WTC11 (cell line): ENCODE data around the gene ASB17. TPM values are rescaled to one million over a fixed set of nuclear protein-coding genes. Genes with fewer than 3 reads are reported as not detected.

Experiments used
- ATAC-seq: fragments of 200-7000 bp; cut with Tn5 transposase; 2 replicates; pipeline ENCODE4 v1.10.0; 2021; ENCODE audit warnings: mild to moderate bottlenecking, moderate library complexity
- CTCF ChIA-PET: fragments of 300-600 bp; sonication (Branson Sonifier 250); formaldehyde crosslinking; loops from one replicate; lab custom pipeline; 2021; ENCODE audit warnings: antibody characterized with exemption; lab: Charles Lee
- POLR2A ChIA-PET: fragments of 350-600 bp; sonication (Branson Sonifier 250); formaldehyde crosslinking; loops from one replicate; lab custom pipeline; 2021; ENCODE audit warnings: antibody characterized with exemption; lab: Charles Lee
- DNase-seq: peaks from one replicate; pipeline ENCODE4 v3.0.0; 2021; ENCODE audit warnings: low spot score
- H3K27ac Mint-ChIP-seq: 2 replicates; pipeline ENCODE4 v1.8.0; 2021; ENCODE audit warnings: mixed read lengths
- H3K27me3 Mint-ChIP-seq: 2 replicates; pipeline ENCODE4 v1.8.0; 2021; ENCODE audit warnings: low read depth, mild to moderate bottlenecking, moderate library complexity, mixed read lengths
- H3K36me3 Mint-ChIP-seq: 2 replicates; pipeline ENCODE4 v1.8.0; 2021; ENCODE audit warnings: mixed read lengths
- H3K4me1 Mint-ChIP-seq: 2 replicates; pipeline ENCODE4 v1.8.0; 2022; ENCODE audit warnings: mixed read lengths
- H3K4me3 Mint-ChIP-seq: 2 replicates; pipeline ENCODE4 v1.8.0; 2021; ENCODE audit warnings: mild to moderate bottlenecking, moderate library complexity, mixed read lengths
- H3K9me3 Mint-ChIP-seq: 2 replicates; pipeline ENCODE4 v1.8.0; 2021; ENCODE audit warnings: mixed read lengths
- ATF1 ChIP-seq: sonication (generic); formaldehyde crosslinking; IDR thresholded peaks from 2 replicates; pipeline ENCODE4 v1.8.1; 2023; ENCODE audit warnings: mild to moderate bottlenecking, moderate library complexity, missing genetic modification reagents
- CREB1 ChIP-seq: sonication (generic); formaldehyde crosslinking; IDR thresholded peaks from 2 replicates; pipeline ENCODE4 v1.8.0; 2023; ENCODE audit warnings: mild to moderate bottlenecking, missing genetic modification reagents
- ETV6 ChIP-seq: sonication (generic); formaldehyde crosslinking; IDR thresholded peaks from 2 replicates; pipeline ENCODE4 v1.8.1; 2022; ENCODE audit warnings: mild to moderate bottlenecking, missing genetic modification reagents
- GTF2I ChIP-seq: fragments of 250-450 bp; sonication (Bioruptor Pico); conservative IDR thresholded peaks from 2 replicates; pipeline ENCODE4 v1.4.0; 2021; ENCODE audit warnings: mild to moderate bottlenecking
- IRF2 ChIP-seq: sonication (generic); formaldehyde crosslinking; IDR thresholded peaks from 2 replicates; pipeline ENCODE4 v1.8.0; 2022; ENCODE audit warnings: low read depth, missing genetic modification reagents, borderline replicate concordance
- MXD4 ChIP-seq: fragments of 250-450 bp; sonication (Bioruptor Pico); IDR thresholded peaks from 2 replicates; pipeline ENCODE4 v1.8.0; 2021; ENCODE audit warnings: mild to moderate bottlenecking, moderate library complexity, borderline replicate concordance
- MYBL2 ChIP-seq: sonication (generic); formaldehyde crosslinking; IDR thresholded peaks from 2 replicates; pipeline ENCODE4 v1.8.1; 2023; ENCODE audit warnings: mild to moderate bottlenecking, moderate library complexity, missing genetic modification reagents
- NFATC4 ChIP-seq: fragments of 250-450 bp; sonication (Bioruptor Pico); IDR thresholded peaks from 2 replicates; pipeline ENCODE4 v1.9.0; 2021; ENCODE audit warnings: mild to moderate bottlenecking
- RELA ChIP-seq: sonication (generic); formaldehyde crosslinking; IDR thresholded peaks from 2 replicates; pipeline ENCODE4 v1.8.1; 2022; ENCODE audit warnings: missing genetic modification reagents, mild to moderate bottlenecking, borderline replicate concordance
- TCF7 ChIP-seq: sonication (generic); formaldehyde crosslinking; IDR thresholded peaks from 2 replicates; pipeline ENCODE4 v1.8.0; 2022; ENCODE audit warnings: mild to moderate bottlenecking, low read depth, missing genetic modification reagents, moderate library complexity
- ZNF138 ChIP-seq: sonication (generic); formaldehyde crosslinking; conservative IDR thresholded peaks from 2 replicates; pipeline ENCODE4 v1.8.1; 2022; ENCODE audit warnings: mild to moderate bottlenecking, moderate library complexity, missing genetic modification reagents
- ZNF232 ChIP-seq: sonication (generic); formaldehyde crosslinking; IDR thresholded peaks from 2 replicates; pipeline ENCODE4 v1.8.0; 2022; ENCODE audit warnings: mild to moderate bottlenecking, missing genetic modification reagents
- ZNF263 ChIP-seq: sonication (generic); formaldehyde crosslinking; IDR thresholded peaks from 2 replicates; pipeline ENCODE4 v1.8.1; 2022; ENCODE audit warnings: low read depth, mild to moderate bottlenecking, moderate library complexity, missing genetic modification reagents
- ZNF396 ChIP-seq: fragments of 250-450 bp; sonication (Bioruptor Pico); IDR thresholded peaks from 2 replicates; pipeline ENCODE4 v1.8.0; 2021; ENCODE audit warnings: mild to moderate bottlenecking, moderate library complexity, borderline replicate concordance
- ZNF671 ChIP-seq: fragments of 250-450 bp; sonication (Bioruptor Pico); IDR thresholded peaks from 2 replicates; pipeline ENCODE4 v1.8.0; 2021; ENCODE audit warnings: mild to moderate bottlenecking
- total RNA-seq: library from RNA; stranded (reverse); gene quantifications from 3 replicates; pipeline ENCODE4 v1.2.3, GENCODE V29; 2021
- TF ChIP-seq, protein P1 (sequence below): fragments of 250-450 bp; sonication (Bioruptor Pico); IDR thresholded peaks from 2 replicates; pipeline ENCODE4 v1.9.0; 2021; ENCODE audit warnings: mild to moderate bottlenecking
- TF ChIP-seq, protein P2 (sequence below): fragments of 200-600 bp; IDR thresholded peaks from 2 replicates; pipeline ENCODE4 v1.8.0; 2022; ENCODE audit warnings: antibody characterized with exemption
- TF ChIP-seq, protein P3 (sequence below): fragments of 250-450 bp; sonication (Bioruptor Pico); IDR thresholded peaks from 2 replicates; pipeline ENCODE4 v1.9.0; 2021; ENCODE audit warnings: moderate library complexity, mild to moderate bottlenecking, inconsistent platforms, borderline replicate concordance
- TF ChIP-seq, protein P4 (sequence below): sonication (generic); formaldehyde crosslinking; IDR thresholded peaks from 2 replicates; pipeline ENCODE4 v1.8.0; 2023; ENCODE audit warnings: missing genetic modification reagents, mild to moderate bottlenecking, borderline replicate concordance
- TF ChIP-seq, protein P5 (sequence below): sonication (generic); formaldehyde crosslinking; IDR thresholded peaks from 2 replicates; pipeline ENCODE4 v1.8.0; 2022; ENCODE audit warnings: missing genetic modification reagents

Gene ASB17
- total RNA-seq, 1 experiment from 2014 or later: not detected

DNA sequence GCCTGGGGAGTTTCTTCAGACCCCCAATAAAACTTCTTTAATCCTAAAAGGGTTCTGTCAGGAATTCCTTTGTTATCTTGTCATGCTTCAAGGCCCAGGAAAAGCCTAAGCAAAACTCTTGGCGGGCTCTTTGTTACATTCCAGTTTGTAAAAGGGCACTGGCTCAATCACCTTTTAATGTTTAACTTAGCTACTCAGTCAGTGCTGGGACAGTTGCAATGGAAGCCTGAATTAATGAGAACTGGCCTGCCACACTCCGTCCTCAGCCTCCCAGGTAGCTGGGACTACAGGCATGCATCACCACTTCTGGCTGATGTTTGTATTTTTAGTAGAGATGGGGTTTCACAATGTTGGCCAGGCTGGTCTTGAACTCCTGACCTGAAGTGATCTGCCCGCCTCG lies 21.3 kb upstream of the ASB17 start (continued):
- TF ChIP-seq, protein P1, sequence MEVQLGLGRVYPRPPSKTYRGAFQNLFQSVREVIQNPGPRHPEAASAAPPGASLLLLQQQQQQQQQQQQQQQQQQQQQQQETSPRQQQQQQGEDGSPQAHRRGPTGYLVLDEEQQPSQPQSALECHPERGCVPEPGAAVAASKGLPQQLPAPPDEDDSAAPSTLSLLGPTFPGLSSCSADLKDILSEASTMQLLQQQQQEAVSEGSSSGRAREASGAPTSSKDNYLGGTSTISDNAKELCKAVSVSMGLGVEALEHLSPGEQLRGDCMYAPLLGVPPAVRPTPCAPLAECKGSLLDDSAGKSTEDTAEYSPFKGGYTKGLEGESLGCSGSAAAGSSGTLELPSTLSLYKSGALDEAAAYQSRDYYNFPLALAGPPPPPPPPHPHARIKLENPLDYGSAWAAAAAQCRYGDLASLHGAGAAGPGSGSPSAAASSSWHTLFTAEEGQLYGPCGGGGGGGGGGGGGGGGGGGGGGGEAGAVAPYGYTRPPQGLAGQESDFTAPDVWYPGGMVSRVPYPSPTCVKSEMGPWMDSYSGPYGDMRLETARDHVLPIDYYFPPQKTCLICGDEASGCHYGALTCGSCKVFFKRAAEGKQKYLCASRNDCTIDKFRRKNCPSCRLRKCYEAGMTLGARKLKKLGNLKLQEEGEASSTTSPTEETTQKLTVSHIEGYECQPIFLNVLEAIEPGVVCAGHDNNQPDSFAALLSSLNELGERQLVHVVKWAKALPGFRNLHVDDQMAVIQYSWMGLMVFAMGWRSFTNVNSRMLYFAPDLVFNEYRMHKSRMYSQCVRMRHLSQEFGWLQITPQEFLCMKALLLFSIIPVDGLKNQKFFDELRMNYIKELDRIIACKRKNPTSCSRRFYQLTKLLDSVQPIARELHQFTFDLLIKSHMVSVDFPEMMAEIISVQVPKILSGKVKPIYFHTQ (CRISPR knock-in tag): no peak
- TF ChIP-seq ZNF263 (CRISPR knock-in tag) (no peak), TCF7 (CRISPR knock-in tag) (no peak), ZNF232 (CRISPR knock-in tag) (no peak)
- TF ChIP-seq, protein P2, sequence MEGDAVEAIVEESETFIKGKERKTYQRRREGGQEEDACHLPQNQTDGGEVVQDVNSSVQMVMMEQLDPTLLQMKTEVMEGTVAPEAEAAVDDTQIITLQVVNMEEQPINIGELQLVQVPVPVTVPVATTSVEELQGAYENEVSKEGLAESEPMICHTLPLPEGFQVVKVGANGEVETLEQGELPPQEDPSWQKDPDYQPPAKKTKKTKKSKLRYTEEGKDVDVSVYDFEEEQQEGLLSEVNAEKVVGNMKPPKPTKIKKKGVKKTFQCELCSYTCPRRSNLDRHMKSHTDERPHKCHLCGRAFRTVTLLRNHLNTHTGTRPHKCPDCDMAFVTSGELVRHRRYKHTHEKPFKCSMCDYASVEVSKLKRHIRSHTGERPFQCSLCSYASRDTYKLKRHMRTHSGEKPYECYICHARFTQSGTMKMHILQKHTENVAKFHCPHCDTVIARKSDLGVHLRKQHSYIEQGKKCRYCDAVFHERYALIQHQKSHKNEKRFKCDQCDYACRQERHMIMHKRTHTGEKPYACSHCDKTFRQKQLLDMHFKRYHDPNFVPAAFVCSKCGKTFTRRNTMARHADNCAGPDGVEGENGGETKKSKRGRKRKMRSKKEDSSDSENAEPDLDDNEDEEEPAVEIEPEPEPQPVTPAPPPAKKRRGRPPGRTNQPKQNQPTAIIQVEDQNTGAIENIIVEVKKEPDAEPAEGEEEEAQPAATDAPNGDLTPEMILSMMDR: no peak
- TF ChIP-seq, protein P3, sequence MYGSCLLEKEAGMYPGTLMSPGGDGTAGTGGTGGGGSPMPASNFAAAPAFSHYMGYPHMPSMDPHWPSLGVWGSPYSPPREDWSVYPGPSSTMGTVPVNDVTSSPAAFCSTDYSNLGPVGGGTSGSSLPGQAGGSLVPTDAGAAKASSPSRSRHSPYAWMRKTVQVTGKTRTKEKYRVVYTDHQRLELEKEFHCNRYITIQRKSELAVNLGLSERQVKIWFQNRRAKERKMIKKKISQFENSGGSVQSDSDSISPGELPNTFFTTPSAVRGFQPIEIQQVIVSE (CRISPR knock-in tag): no peak
- TF ChIP-seq, all 79 proteins: peak for 0

DNA sequence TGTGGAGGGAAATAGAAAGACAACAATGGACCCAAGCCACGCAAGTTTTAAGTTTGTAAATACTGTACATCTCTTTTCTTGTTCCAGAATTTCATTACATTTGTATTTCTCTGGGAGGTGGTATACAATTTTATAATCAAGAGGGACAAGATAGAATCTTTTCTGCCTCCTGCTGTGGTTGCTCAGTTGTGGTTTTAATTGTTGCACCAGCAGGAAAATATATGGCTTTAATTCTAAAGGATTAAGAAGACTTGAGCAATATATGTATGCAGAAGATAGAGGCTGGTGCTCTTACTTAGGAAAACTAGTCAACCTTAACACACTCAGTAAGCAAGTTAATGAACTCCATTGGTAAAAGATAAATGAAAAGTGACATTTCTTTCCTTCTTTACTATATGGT lies 19.8 kb upstream of the ASB17 start:
- no peak for TF ChIP-seq ZNF138 (CRISPR knock-in tag)
- DNase-seq (no peak), ATAC-seq (no peak)
- Mint-ChIP-seq H3K27ac (no peak overlapping the region), H3K36me3 (no peaks in the 10 kb centered on the region), H3K27me3 (no peaks in the 10 kb centered on the region), H3K4me3 (no peak overlapping the region), H3K4me1 (peaks cover 11% of the 10 kb centered on the region), H3K9me3 (0 out of 2 replicates have a peak, but pooled peaks cover 5% of the 10 kb centered on the region)
- ChIA-PET CTCF (interaction anchor here (1.0 kb wide), 1 partner anchor 44 kb away, joined by 4 read pairs; no protein-coding TSS in a partner anchor), POLR2A (no interaction called here)

DNA sequence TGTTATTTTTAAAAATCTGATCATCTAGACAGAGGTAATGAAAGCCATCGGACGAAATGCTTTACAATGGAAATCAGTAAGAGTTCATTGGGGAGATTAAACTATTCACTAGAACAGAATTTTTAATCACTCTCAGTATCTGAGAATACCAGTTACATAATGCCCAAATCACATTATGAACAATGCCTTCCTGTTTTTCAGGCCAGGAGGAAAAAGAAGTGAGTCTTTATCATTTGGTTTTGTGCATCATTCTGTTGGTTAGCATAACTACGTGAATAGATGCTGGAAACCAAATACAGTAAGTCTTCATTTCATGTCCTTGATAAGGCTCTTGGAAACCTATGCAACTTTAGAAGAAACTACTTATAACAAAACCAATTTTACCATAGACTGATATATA lies 18.0 kb upstream of the ASB17 start:
- Mint-ChIP-seq H3K9me3 (peaks cover 16% of the 10 kb centered on the region), H3K27me3 (no peaks in the 10 kb centered on the region), H3K36me3 (no peaks in the 10 kb centered on the region), H3K4me3 (no peak overlapping the region), H3K4me1 (peaks cover 9% of the 10 kb centered on the region; the same call in 1 of the 2 replicates), H3K27ac (no peak overlapping the region)
- no peak for TF ChIP-seq RELA (CRISPR knock-in tag)
- TF ChIP-seq NFATC4 (CRISPR knock-in tag): no peak
- TF ChIP-seq ZNF396 (CRISPR knock-in tag): no peak
- TF ChIP-seq ZNF671 (CRISPR knock-in tag): no peak
- no peak for TF ChIP-seq MXD4 (CRISPR knock-in tag)
- no peak for TF ChIP-seq MYBL2 (CRISPR knock-in tag)
- TF ChIP-seq ZNF138 (CRISPR knock-in tag): no peak
- TF ChIP-seq CREB1: no peak
- no peak for TF ChIP-seq ETV6 (CRISPR knock-in tag)
- no peak for TF ChIP-seq ATF1 (CRISPR knock-in tag)
- TF ChIP-seq IRF2 (CRISPR knock-in tag): no peak
- TF ChIP-seq, protein P4, sequence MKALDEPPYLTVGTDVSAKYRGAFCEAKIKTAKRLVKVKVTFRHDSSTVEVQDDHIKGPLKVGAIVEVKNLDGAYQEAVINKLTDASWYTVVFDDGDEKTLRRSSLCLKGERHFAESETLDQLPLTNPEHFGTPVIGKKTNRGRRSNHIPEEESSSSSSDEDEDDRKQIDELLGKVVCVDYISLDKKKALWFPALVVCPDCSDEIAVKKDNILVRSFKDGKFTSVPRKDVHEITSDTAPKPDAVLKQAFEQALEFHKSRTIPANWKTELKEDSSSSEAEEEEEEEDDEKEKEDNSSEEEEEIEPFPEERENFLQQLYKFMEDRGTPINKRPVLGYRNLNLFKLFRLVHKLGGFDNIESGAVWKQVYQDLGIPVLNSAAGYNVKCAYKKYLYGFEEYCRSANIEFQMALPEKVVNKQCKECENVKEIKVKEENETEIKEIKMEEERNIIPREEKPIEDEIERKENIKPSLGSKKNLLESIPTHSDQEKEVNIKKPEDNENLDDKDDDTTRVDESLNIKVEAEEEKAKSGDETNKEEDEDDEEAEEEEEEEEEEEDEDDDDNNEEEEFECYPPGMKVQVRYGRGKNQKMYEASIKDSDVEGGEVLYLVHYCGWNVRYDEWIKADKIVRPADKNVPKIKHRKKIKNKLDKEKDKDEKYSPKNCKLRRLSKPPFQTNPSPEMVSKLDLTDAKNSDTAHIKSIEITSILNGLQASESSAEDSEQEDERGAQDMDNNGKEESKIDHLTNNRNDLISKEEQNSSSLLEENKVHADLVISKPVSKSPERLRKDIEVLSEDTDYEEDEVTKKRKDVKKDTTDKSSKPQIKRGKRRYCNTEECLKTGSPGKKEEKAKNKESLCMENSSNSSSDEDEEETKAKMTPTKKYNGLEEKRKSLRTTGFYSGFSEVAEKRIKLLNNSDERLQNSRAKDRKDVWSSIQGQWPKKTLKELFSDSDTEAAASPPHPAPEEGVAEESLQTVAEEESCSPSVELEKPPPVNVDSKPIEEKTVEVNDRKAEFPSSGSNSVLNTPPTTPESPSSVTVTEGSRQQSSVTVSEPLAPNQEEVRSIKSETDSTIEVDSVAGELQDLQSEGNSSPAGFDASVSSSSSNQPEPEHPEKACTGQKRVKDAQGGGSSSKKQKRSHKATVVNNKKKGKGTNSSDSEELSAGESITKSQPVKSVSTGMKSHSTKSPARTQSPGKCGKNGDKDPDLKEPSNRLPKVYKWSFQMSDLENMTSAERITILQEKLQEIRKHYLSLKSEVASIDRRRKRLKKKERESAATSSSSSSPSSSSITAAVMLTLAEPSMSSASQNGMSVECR (CRISPR knock-in tag): no peak
- TF ChIP-seq, protein P5, sequence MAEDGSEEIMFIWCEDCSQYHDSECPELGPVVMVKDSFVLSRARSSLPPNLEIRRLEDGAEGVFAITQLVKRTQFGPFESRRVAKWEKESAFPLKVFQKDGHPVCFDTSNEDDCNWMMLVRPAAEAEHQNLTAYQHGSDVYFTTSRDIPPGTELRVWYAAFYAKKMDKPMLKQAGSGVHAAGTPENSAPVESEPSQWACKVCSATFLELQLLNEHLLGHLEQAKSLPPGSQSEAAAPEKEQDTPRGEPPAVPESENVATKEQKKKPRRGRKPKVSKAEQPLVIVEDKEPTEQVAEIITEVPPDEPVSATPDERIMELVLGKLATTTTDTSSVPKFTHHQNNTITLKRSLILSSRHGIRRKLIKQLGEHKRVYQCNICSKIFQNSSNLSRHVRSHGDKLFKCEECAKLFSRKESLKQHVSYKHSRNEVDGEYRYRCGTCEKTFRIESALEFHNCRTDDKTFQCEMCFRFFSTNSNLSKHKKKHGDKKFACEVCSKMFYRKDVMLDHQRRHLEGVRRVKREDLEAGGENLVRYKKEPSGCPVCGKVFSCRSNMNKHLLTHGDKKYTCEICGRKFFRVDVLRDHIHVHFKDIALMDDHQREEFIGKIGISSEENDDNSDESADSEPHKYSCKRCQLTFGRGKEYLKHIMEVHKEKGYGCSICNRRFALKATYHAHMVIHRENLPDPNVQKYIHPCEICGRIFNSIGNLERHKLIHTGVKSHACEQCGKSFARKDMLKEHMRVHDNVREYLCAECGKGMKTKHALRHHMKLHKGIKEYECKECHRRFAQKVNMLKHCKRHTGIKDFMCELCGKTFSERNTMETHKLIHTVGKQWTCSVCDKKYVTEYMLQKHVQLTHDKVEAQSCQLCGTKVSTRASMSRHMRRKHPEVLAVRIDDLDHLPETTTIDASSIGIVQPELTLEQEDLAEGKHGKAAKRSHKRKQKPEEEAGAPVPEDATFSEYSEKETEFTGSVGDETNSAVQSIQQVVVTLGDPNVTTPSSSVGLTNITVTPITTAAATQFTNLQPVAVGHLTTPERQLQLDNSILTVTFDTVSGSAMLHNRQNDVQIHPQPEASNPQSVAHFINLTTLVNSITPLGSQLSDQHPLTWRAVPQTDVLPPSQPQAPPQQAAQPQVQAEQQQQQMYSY (CRISPR knock-in tag): no peak
- no peak for TF ChIP-seq GTF2I (CRISPR knock-in tag)
- ChIA-PET POLR2A (no interaction called here), CTCF (no interaction called here)
- DNase-seq: no peak
- no peak for ATAC-seq
